ENCODE measurements around the gene ZCWPW1.

The ZCWPW1 gene, protein sequence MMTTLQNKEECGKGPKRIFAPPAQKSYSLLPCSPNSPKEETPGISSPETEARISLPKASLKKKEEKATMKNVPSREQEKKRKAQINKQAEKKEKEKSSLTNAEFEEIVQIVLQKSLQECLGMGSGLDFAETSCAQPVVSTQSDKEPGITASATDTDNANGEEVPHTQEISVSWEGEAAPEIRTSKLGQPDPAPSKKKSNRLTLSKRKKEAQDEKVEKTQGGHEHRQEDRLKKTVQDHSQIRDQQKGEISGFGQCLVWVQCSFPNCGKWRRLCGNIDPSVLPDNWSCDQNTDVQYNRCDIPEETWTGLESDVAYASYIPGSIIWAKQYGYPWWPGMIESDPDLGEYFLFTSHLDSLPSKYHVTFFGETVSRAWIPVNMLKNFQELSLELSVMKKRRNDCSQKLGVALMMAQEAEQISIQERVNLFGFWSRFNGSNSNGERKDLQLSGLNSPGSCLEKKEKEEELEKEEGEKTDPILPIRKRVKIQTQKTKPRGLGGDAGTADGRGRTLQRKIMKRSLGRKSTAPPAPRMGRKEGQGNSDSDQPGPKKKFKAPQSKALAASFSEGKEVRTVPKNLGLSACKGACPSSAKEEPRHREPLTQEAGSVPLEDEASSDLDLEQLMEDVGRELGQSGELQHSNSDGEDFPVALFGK

DNA sequence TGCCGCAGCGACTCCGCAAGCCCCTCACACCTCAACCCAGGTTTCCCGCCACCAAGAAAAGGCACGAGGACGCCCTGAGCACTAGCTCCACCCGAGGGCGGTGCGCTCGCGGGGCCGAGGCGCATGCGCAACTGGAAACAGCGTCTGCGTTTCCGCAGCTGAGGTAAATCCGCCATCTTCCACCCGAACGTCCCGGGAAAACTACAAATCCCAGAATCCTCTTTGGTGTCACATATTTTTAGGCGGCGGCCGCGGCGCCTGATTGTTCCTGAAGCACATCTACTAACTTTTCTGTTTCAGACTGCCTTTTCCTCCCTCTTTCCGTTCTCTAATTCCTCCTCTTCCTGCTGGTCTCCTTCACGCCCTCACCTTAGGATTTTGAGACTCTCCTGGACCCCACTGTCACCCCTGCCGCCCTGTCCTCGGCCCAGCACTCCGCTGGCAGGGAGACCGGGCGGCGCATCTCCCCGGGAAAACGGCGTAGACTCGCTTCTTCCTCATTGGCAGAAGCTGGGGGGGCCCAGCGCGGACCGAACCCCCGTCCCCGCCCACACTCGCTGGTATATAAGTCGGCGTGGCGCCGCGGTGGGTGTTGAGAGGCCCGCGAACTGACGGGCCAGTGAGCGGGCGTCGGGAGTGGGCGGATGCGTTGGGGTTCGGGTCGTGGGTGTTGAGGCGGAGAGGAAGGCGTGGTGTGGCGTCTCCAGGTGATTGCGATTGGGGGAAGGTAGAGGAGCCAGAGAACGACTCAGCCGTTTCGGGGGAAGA lies at the start of gene ZCWPW1:
Gene ZCWPW1 (minus strand): TSS at position 505 of the 768 bp plus-strand sequence. CDS start 8,054 bp downstream, outside the sequence.
- Histone ChIP-seq H3K4me3 (peak within 1 kb of the TSS; percentile 60 to 94 (median 92)), H3K27ac (peak within 1 kb of the TSS; percentile 95 to 100 (median 99))

- H3K4me3 ChIP-seq, result peak overlapping the region; percentile 61 to 99 (median 99)
- H3K27ac ChIP-seq, result peak overlapping the region; percentile 54 to 100 (median 93)
Observed at GRCh38 chr7:100477871-100478267, 49.4 kb upstream of the ZCWPW1 start.

- peak overlapping the region; percentile 61 to 99 (median 99) for H3K4me3 ChIP-seq
- peak overlapping the region; percentile 54 to 100 (median 93) for H3K27ac ChIP-seq
Observed at GRCh38 chr7:100476903-100477870, 48.7 kb upstream of the ZCWPW1 start.

DNA sequence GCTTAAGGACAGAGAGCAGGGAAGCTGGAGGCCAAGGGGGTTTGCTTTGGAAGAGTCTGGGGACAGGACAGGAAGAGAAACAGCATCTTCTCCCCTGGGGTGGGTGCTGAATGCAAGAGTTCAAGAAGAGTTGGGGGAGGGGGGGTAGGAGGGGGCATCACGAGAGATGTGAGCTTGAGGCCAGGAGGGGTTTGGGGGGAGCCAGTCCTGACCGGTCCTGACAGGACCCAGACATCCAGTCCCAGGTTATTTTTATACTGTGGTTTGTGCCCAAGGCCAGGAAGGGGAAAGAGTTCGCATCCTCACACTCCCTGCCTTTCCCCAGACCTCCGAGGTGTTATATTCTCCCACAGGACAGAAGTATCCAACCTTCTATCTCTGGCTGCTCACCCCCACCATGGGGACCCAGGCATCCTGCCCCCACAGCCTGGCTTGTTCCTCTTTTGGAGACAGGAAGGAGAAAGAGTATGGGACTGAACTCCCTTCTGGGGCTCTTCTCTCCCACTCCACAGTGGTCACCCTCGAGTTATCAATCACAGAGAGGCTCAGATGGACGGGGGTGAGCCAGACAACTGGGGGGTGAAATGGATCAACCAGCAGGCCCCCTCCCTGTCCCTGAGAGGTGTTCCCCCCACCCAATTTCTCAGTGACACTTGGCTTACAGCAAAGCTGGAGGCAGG lies 47.7 kb upstream of the ZCWPW1 start:
- Histone ChIP-seq H3K4me3 (peak overlapping the region in 6 of 7 experiments; percentile 61 to 99 (median 99)), H3K27ac (peak overlapping the region in 17 of 21 experiments; percentile 10 to 99 (median 91))

DNA sequence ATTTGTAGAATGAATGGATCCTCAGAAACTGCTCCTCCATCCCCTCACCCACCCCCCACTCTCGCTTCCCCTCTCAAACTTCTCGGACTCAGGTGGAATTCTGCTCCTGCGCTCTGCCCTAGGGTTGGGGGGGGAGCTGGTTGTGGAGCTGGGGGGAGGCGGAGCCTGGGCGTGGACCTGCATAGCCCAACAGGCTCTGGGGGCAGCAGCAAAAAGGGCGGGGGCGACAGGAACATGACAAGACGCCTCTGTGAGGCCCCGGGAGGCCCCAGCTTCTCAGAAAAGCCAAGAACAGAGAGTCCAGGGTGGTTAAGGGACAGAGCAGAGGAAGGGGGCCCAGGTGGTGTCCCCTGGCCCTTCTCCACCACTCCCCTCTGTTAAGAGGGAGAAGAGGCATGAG lies 47.0 kb upstream of the ZCWPW1 start:
- H3K4me3 ChIP-seq, result peak overlapping the region in 2 of 7 experiments; percentile 10 to 99

DNA sequence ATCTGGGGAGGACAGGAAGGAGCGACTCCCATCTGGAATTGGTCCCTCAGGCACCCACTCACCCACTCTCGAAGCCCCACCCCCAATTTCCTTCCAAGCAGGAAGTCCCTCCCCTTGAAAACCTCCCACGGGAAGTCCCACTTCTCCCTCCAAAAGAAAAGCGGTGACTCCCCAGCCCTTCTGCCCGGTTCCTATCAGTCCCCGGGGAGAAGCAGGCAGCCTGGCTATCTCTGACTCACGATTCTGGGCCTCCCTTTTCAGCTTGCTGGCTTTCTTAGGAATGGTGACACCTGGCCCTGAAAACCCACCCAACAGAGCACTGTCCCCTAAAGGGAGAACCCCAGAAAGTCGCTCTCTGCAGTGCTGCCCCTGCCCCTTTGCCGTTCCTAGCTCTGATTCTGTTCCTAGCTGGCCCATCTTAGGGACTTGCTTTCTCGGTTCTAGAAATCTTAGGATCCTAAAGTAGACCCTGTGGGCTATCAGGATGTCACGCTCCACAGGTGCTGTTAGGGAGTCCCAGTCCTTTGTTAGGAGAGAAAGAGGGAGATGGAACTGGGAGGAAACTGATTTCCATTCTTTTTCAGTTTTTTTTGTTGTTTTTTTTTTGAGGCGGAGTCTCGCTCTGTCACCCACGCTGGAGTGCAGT lies 44.5 kb upstream of the ZCWPW1 start:
- H3K27ac ChIP-seq, result peak overlapping the region in 14 of 21 experiments; percentile 11 to 76 (median 65)
- no peak overlapping the region for H3K4me3 ChIP-seq

More for the DNA sequence above, 47.0 kb upstream of the ZCWPW1 start:
- peak overlapping the region in 16 of 21 experiments; percentile 6 to 98 (median 65) for H3K27ac ChIP-seq

- peak overlapping the region in 13 of 21 experiments; percentile 11 to 76 (median 66) for H3K27ac ChIP-seq
- no peak overlapping the region for H3K4me3 ChIP-seq
Observed at GRCh38 chr7:100472121-100472851, 43.8 kb upstream of the ZCWPW1 start.

GRCh38 chr7:100471021-100471420 lies 42.5 kb upstream of the ZCWPW1 start:
- no peak overlapping the region for H3K27ac ChIP-seq
- H3K4me3 ChIP-seq, result no peak overlapping the region

- H3K27ac ChIP-seq, result peak overlapping the region in 1 of 21 experiments; percentile 9
- no peak overlapping the region for H3K4me3 ChIP-seq
Observed at GRCh38 chr7:100469227-100470044, 40.9 kb upstream of the ZCWPW1 start.

DNA sequence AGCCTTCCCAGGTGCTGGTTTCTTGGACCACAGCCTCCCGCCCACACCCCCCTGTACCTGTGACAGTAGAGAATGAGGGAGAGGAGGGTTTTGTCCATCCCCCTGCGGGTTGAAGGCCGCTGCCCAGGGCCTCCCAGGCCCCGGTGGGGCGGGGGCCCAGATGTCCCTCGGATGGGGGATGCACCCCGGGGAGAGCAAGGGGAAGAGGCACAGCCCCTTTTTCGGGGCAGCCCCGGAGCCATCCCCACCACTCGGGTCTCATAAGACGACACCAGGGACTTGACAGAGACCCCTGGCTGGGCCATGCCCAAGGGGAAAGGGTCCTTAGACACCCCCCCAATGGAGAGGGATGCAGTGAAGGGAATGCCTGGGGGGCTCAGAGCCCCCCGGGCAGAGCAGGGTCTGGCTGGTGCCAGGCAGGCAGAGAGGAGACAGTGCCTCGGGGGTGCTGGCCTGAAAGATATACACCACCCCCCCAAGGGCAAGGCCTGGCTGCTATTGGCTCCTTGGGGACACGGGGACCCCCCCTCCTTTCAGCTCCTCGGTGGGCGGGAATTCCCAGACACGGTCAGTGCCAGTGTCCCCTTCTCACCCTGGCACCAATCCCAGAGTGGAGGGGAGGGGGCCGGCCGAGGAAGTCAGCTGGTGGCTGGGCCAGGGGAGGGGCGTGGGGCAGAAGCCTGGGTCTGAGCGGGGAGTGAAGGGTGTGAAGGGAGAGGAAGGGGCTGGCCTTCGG lies 39.3 kb upstream of the ZCWPW1 start:
- Histone ChIP-seq H3K4me3 (no peak overlapping the region), H3K27ac (peak overlapping the region in 5 of 21 experiments; percentile 1 to 53 (median 6))

DNA sequence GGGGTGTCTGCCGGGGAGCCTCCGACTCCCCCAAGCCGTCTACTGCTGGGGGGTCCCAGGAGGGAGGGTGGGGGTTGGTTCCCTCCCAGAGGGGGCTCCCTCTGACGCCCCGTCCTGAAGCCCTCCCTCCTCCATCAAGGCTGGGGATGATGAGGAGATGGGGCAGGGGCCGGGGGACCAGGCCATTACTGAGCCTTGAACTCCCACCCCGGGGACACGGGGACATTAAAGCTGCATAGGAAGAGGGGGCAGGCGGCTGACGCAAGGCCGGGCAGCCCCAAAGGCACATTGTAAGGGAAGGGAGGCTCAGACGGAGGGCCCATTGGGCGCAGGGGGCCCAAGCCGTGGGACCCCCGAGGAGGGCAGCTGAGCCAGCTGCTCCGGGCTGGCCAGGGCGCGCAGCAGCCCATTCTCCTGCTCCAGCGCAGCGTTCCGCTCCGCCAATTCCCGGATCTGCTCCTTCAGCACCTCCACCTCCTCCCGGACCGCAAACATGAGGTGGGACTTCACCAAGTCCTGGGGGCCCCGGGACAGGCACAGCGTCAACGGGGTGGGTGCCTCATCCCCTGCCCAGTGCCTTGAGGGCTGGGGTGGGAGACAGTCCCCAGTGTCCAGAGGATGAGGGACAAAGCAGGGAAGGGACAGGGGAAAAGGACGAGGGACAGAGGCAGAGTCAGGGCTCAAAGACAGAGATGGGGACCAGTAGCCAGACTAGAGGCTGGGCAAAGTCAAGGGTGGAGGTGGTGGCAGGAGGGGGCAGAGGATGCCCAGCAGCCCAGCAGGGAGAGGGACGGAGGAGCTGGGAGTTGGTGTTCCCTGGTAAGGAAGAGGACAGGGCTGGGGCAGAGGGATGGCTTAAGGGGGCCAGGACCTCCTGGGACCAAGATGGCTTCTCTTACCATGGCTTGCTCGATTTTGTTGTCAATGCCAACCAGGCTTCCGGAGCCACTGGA lies 38.4 kb upstream of the ZCWPW1 start:
- peak overlapping the region in 6 of 21 experiments; percentile 1 to 53 (median 17) for H3K27ac ChIP-seq
- H3K4me3 ChIP-seq, result no peak overlapping the region

- H3K4me3 ChIP-seq, result no peak overlapping the region
Observed at GRCh38 chr7:100465702-100466311, 37.3 kb upstream of the ZCWPW1 start.

GRCh38 chr7:100465299-100465698 lies 36.8 kb upstream of the ZCWPW1 start:
- Histone ChIP-seq H3K27ac (peak overlapping the region in 3 of 21 experiments; percentile 6 to 66 (median 49)), H3K4me3 (no peak overlapping the region)

More at GRCh38 chr7:100465702-100466311, 37.3 kb upstream of the ZCWPW1 start:
- peak overlapping the region in 10 of 21 experiments; percentile 6 to 70 (median 44) for H3K27ac ChIP-seq

DNA sequence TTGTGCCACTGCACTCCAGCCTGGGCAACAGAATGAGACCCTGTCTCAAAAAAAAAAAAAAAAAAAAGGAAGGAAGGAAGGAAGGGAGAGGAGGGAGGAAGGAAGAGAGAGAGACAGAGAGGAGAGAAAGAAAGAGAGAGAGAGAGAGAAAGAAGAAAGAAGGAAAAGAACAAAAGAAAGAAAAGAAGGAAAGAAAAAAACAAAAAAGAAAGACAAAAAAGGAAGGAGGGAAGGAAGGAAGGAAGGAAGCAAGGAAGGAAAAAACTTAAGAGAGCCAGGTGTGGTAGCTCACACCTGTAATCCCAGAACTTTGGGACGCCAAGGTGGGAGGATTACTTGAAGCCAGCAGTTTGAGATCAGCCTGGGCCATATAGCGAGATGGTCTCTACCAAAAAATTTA lies 36.3 kb upstream of the ZCWPW1 start:
- H3K4me3 ChIP-seq, result no peak overlapping the region
- no peak overlapping the region for H3K27ac ChIP-seq
